GM23338 (cell line): ENCODE measurements around the gene GPR119. TPM values are rescaled to one million over a fixed set of nuclear protein-coding genes. Genes with fewer than 3 reads are reported as not detected.

Source experiments
- ATAC-seq: fragments of 200-7000 bp; cut with Tn5 transposase; 3 replicates; pipeline ENCODE4 v1.9.1; 2020
- DNase-seq: peaks from one replicate; pipeline ENCODE4 v3.0.0-alpha.2; 2015; ENCODE audit warnings: low spot score
- H2AFZ ChIP-seq: fragments of 200-600 bp; sonication (generic); 2 replicates; pipeline ENCODE4 v1.8.0; 2016; ENCODE audit warnings: antibody characterized with exemption, mild to moderate bottlenecking, moderate library complexity
- H3F3A ChIP-seq: fragments of 200-600 bp; sonication (generic); replicated peaks from 2 replicates; pipeline ENCODE4 v1.8.0; 2017; ENCODE audit warnings: antibody characterized with exemption, mixed run types, low read depth
- H3K27ac ChIP-seq: fragments of 200-600 bp; sonication (generic); 2 replicates; pipeline ENCODE4 v1.6.1; 2016; ENCODE audit warnings: low read depth
- H3K27me3 ChIP-seq: fragments of 200-600 bp; sonication (generic); 2 replicates; pipeline ENCODE4 v1.8.0; 2016; ENCODE audit warnings: mild to moderate bottlenecking, mixed run types, moderate library complexity; ENCODE audit not compliant: insufficient read depth
- H3K36me3 ChIP-seq: fragments of 200-600 bp; sonication (generic); 2 replicates; pipeline ENCODE4 v1.8.0; 2016; ENCODE audit warnings: mild to moderate bottlenecking; ENCODE audit not compliant: insufficient read depth
- H3K4me1 ChIP-seq: fragments of 200-600 bp; sonication (generic); 2 replicates; pipeline ENCODE4 v1.8.0; 2016; ENCODE audit warnings: mild to moderate bottlenecking, moderate library complexity; ENCODE audit not compliant: insufficient read depth
- H3K4me2 ChIP-seq: fragments of 200-600 bp; sonication (generic); 2 replicates; pipeline ENCODE4 v1.7.1; 2017; ENCODE audit warnings: mixed run types
- H3K4me3 ChIP-seq: fragments of 200-600 bp; sonication (generic); 2 replicates; pipeline ENCODE4 v1.6.1; 2016; ENCODE audit warnings: mixed run types
- H3K79me2 ChIP-seq: fragments of 200-600 bp; sonication (generic); replicated peaks from 2 replicates; pipeline ENCODE4 v1.8.0; 2017; ENCODE audit warnings: mild to moderate bottlenecking; ENCODE audit not compliant: insufficient read depth
- H3K9me2 ChIP-seq: fragments of 200-600 bp; sonication (generic); 2 replicates; pipeline ENCODE4 v1.8.0; 2017; ENCODE audit not compliant: insufficient read depth
- H4K20me1 ChIP-seq: fragments of 200-600 bp; sonication (generic); replicated peaks from 2 replicates; pipeline ENCODE4 v1.8.0; 2017; ENCODE audit warnings: mild to moderate bottlenecking; ENCODE audit not compliant: insufficient read depth
- H3K27ac Mint-ChIP-seq: 2 replicates; pipeline ENCODE4 v1.8.0; 2020; ENCODE audit warnings: inconsistent platforms, mild to moderate bottlenecking, moderate library complexity, mixed read lengths
- H3K27me3 Mint-ChIP-seq: 3 replicates; pipeline ENCODE4 v1.8.0; 2022; ENCODE audit warnings: low read depth, mild to moderate bottlenecking, moderate library complexity, mixed read lengths, inconsistent platforms; ENCODE audit not compliant: insufficient read depth, poor library complexity
- H3K36me3 Mint-ChIP-seq: 3 replicates; pipeline ENCODE4 v1.8.0; 2021; ENCODE audit warnings: low read depth, mild to moderate bottlenecking, inconsistent platforms, moderate library complexity, mixed read lengths
- H3K4me1 Mint-ChIP-seq: 3 replicates; pipeline ENCODE4 v1.8.0; 2020; ENCODE audit warnings: mild to moderate bottlenecking, inconsistent platforms, mixed read lengths
- H3K4me3 Mint-ChIP-seq: 3 replicates; pipeline ENCODE4 v1.8.0; 2021; ENCODE audit warnings: moderate library complexity, mild to moderate bottlenecking, inconsistent platforms, mixed read lengths
- H3K9me3 Mint-ChIP-seq: 3 replicates; pipeline ENCODE4 v1.8.0; 2020; ENCODE audit warnings: moderate library complexity, mild to moderate bottlenecking, inconsistent platforms, mixed read lengths
- CREB1 ChIP-seq: fragments of 250-450 bp; sonication (Bioruptor Pico); IDR thresholded peaks from 2 replicates; pipeline ENCODE4 v1.5.0; 2020; ENCODE audit warnings: low read depth, mild to moderate bottlenecking, moderate library complexity
- ETS1 ChIP-seq: IDR thresholded peaks from 2 replicates; pipeline ENCODE4 v1.6.1; 2016; ENCODE audit warnings: antibody characterized with exemption
- JUNB ChIP-seq: IDR thresholded peaks from one replicate; pipeline ENCODE4 v1.6.1; 2016; ENCODE audit warnings: antibody characterized with exemption; ENCODE audit not compliant: unreplicated experiment
- ZNF114 ChIP-seq: fragments of 250-450 bp; sonication (Bioruptor Pico); IDR thresholded peaks from 2 replicates; pipeline ENCODE4 v1.5.0; 2020; ENCODE audit warnings: mild to moderate bottlenecking, moderate library complexity
- ZNF331 ChIP-seq: fragments of 250-450 bp; sonication (Bioruptor Pico); IDR thresholded peaks from 2 replicates; pipeline ENCODE4 v1.5.0; 2020; ENCODE audit warnings: low read depth, mild to moderate bottlenecking, moderate library complexity
- ZNF462 ChIP-seq: fragments of 250-450 bp; sonication (Bioruptor Pico); IDR thresholded peaks from 2 replicates; pipeline ENCODE4 v1.5.0; 2020; ENCODE audit warnings: mild to moderate bottlenecking, moderate library complexity
- polyA plus RNA-seq: library from polyadenylated mRNA; unstranded; fragments of >200 nt; fragmentation: Nextera tagmentation; extraction: Ambion mirVana; gene quantifications from 2 replicates; pipeline ENCODE4 v1.2.1, GENCODE V29; 2016
- total RNA-seq: library from RNA; depleted of rRNA; stranded (reverse); fragments of >200 nt; shearing (Covaris generic); gene quantifications from 2 replicates; pipeline ENCODE4 v1.2.3, GENCODE V29; 2014

Gene GPR119
- total and polyA plus RNA-seq, 2 experiments from 2014 or later: not detected

GRCh38 chrX:130418740-130419139 is 33.3 kb upstream of the GPR119 start:
- H3K27me3 Mint-ChIP-seq: no peaks in the 10 kb centered on the region
- no peak for DNase-seq
- ATAC-seq: no peak
- H3K36me3 ChIP-seq: no peaks in the 10 kb centered on the region
- no peak overlapping the region for H3K4me3 Mint-ChIP-seq
- no peak overlapping the region for H3K27ac Mint-ChIP-seq
- H2AFZ ChIP-seq: no peak overlapping the region
- peaks cover 16% of the 10 kb centered on the region for H3K4me1 Mint-ChIP-seq
- peaks cover 6% of the 10 kb centered on the region; the same call in 1 of the 3 replicates for H3K36me3 Mint-ChIP-seq
- no peaks in the 10 kb centered on the region for H3K9me3 Mint-ChIP-seq
- no peaks in the 10 kb centered on the region for H3K27me3 ChIP-seq
- no peak overlapping the region for H3K4me3 ChIP-seq
- peaks cover 8% of the 10 kb centered on the region; the same call in 1 of the 2 replicates for H3K4me1 ChIP-seq
- no peaks in the 10 kb centered on the region for H3F3A ChIP-seq
- H3K4me2 ChIP-seq: no peak overlapping the region
- no peaks in the 10 kb centered on the region for H4K20me1 ChIP-seq
- TF ChIP-seq ZNF114 (CRISPR knock-in tag): no peak
- no peak for TF ChIP-seq CREB1
- no peak for TF ChIP-seq JUNB
- no peak for TF ChIP-seq ETS1
- no peak for TF ChIP-seq ZNF462 (CRISPR knock-in tag)
- no peak for TF ChIP-seq ZNF331 (CRISPR knock-in tag)
- no peaks in the 10 kb centered on the region for H3K9me2 ChIP-seq
- H3K27ac ChIP-seq: no peak overlapping the region
- no peaks in the 10 kb centered on the region for H3K79me2 ChIP-seq
